Activated naive CD8-positive, alpha-beta T cell treated with anti-CD3 and anti-CD28 coated beads, Interleukin-2, amount 50 U/mL, for 16 hours (primary cell): ENCODE data around the gene CRYBG2.

Experiments used
- DNase-seq: peaks from one replicate; pipeline ENCODE4 v3.0.0-alpha.2; 2020; ENCODE audit warnings: low read depth, low spot score

Gene CRYBG2

DNA sequence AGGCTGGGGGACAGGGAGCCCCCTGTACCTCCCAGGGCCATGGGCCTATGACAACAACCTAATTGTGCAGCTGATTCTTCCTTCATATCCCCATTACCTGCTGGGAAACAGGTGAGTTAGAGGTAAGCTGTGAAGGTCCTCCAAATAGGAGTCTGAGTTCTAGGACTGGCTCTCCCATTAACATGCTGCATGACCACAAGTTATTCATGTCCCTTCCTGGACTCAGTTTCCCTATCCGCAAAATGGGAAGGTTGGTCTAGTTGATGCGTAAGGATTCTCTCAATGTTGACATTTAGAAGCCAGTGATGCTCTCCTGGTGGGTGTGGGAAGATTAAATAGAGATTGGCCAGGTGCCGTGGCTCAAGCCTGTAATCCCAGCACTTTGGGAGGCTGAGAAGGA, 14.6 kb upstream of the CRYBG2 start:
- DNase-seq = no peak

DNA sequence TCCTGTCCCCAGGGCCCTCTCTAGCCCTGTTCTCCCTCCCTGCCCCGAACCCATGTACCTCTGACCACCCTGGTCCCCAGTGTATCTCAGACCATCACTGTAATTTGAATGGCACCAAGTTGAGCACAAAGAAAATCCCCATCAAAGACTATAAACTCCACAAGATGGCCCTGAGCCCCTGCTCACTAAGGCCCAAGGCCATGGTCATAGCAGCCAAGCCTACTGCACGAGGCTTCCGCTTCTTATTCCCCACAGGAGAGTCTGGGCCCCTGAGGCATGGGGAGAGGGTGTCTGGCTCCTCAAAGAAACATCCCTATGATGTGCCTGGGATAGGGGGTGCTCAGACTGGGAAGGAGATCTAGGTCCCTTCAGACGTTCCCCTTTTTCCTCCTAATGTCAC, 14.1 kb upstream of the CRYBG2 start:
- no peak for DNase-seq

DNA sequence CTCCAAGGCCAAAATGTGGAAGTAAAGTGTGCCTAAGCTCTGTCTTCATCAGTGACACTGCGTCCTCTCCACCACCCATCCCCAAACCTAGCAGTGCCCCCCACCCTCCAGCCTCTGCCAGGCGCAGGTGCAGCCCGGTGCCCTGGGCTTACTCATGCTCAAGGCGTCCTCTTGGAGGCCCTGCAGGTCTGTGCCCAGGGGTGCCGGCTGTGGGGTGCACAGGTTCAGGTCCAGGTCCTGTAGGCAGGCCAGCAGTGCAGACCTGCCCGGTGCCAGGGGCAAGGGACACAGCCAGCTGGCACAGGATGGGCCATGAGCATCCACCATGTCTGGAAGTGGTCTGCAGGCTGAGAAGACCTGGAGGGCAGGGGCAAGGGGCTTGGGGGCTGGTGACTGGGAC, 13.5 kb upstream of the CRYBG2 start:
- no peak for DNase-seq

DNA sequence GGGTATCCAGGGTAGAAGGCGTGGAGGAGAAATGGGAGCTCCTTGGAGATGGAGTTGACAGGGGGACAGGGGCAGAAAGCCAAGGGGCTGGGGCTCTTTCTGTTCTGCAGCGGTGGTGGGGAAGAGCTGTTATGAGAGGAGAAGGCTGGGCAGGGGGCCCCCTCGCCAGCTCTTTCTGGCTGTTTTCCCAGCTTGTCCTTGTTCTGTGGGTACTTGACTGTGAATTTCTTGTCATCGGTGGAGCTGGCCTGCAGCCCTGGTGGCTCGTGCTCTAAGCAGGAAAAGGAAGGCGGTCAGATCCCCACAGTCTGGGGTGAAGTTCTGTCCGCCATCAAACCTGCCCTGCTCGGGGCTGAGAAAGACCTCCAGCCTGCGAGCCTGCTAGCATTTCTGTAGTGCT, 11.0 kb upstream of the CRYBG2 start:
- no peak for DNase-seq

GRCh38 chr1:26363549-26364448, 9.9 kb upstream of the CRYBG2 start:
- peak; percentile 64 for DNase-seq

DNA sequence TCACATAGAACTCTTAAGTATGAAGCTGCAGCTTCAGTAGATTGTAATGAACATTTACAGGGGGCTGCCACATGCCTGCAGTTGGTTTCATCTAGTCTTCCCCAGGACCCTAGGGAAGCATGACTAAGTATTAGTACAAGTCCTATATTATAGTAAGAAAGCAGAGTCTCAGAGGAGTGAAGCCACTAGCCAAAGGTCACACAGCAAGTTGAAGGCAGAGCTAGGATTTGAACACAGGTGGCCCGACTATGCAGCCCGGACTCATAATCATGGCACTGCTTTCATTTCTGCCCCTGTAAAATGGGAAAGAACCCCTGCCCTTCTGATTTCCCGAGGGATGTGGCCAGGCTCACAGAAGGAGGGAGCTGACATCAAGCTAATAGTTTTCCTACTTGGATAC, 8.4 kb upstream of the CRYBG2 start:
- no peak for DNase-seq

GRCh38 chr1:26361605-26362122, 7.7 kb upstream of the CRYBG2 start:
- no peak for DNase-seq

GRCh38 chr1:26360807-26361604, 7.1 kb upstream of the CRYBG2 start:
- no peak for DNase-seq

GRCh38 chr1:26359981-26360806, 6.3 kb upstream of the CRYBG2 start:
- DNase-seq = no peak

- DNase-seq = no peak
Measured at GRCh38 chr1:26358411-26359384, 4.8 kb upstream of the CRYBG2 start.

DNA sequence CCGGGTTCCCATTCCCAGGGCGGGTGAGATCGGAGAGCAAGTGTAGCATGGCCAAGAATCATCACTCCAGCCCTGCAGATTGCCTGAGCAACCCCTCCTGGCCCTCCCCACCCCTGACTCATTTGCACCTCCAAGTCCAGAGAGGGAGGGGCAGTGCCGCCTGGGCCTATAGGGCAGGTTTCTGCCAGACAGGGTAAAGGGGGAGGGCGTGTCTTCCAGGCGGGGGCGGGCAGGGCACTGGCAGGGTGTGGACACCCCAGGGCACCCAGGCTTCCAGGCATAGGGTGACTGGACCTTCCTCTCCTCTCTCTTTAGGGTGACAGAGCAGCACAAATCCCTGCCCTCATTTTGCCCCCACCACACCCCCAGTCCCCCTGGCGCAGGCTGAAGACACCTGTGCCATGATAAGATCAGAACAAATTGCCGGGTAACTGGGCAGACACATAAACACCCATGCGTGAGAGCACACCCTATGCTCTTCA, 3.2 kb upstream of the CRYBG2 start:
- DNase-seq = no peak

GRCh38 chr1:26356106-26356505, 2.2 kb upstream of the CRYBG2 start:
- DNase-seq = no peak

GRCh38 chr1:26354972-26355371, 1.0 kb upstream of the CRYBG2 start:
- DNase-seq = no peak

DNA sequence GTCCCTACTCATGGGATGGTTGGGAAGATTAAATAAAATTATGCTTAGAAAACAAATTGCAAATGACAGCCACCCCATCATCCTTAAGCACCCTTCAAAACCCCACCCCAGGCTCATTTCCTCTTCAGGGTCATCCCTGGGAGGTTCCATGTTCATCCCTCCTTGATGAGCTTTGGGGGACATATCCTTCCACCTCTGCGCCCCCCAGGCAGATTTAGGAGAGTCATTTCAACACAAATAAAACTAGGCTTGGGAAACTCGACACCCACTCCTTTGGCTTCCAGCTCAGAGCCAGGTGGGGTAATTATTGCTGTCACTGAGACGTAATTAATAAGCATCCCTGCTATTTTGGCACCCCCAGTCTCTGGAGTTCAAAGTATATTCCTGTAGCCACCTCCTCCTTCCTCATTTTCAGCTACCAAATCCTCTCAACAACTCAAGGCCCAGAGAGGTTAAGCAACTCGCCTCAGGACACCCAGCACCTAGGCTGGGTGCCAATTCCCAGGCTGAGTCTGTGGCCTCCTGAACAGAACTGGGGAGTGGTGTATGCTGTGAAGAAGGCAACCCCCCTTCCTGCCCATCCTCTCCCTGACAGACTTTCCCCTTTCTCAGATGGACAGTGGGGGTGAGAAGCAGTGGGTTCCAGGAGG, 595 bp downstream of the CRYBG2 start:
- no peak for DNase-seq

DNA sequence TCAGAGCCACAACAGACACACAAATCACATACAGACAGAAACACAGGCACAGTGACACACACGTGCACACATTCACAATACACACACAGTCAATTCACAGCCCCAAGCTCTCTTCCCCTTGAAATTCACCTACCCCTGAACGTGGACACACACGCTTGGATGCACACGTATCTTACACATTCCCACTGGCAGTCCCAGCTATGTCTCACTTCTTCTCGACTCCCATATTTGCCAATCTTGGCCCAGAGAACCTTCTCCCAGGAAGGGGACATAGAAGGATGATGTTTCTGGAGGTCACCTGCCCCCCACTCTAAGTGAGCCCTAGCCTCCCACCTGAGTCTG, 1.6 kb downstream of the CRYBG2 start:
- DNase-seq = no peak

GRCh38 chr1:26351590-26352337, 2.2 kb downstream of the CRYBG2 start:
- no peak for DNase-seq

DNA sequence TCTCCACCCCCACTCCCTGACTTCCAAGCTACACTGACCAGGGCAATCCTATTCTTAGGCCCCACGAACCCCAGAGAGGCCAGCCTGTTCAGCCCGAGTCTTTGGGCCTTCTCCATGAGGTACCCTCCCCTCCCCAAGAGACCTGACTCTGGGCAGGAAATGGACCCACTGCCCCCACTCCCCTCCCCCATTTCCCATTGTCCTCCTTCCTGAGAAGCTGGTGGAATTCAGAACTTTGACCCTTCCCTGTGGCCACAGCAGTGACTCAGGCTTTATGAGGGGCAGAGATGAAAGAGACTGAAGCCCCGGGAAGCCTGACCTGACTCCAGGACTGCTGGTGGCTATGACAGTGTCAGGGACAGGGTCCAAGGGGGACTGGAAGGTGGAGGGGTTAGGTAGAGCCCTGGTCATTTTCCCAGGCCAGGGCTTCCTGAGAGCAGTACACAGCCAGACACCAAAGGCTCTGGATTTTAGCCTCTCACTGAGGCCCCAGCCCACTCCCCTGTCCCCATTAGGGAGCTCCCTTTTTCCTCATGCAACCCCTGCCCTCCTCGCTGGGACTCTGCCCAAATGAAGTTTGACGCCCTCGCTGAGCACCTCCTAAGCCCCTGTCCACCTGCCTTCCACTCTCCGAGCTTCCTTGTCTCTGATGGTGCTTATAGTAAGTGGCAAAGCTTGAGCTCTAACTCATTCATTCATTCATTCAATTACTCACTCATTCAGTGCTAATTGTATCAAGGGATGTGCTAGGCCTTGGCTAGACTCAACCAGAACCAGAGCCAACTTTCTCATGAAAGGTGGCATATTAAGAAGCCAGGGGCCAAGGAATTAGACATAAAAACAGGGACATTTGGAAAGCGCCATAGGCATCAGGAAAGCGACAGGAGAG, 3.0 kb downstream of the CRYBG2 start:
- no peak for DNase-seq

- DNase-seq = no peak
Measured at GRCh38 chr1:26350343-26350700, 3.6 kb downstream of the CRYBG2 start.
